Ramos (cell line): ENCODE measurements around the gene C11orf24.
"Not testable (repeated sequence)": the region's sequence is repeated elsewhere in the genome, so short reads cannot be mapped to it uniquely, and the experiment has no call there.

ENCODE experiments used
- in situ Hi-C: fragments of 300-500 bp; cut with MboI; formaldehyde crosslinking; loops from one replicate; pipeline ENCODE4 v1.14.3; 2022; ENCODE audit warnings: low sequenced_read_pairs; ENCODE audit not compliant: unreplicated experiment

The C11orf24 gene

DNA sequence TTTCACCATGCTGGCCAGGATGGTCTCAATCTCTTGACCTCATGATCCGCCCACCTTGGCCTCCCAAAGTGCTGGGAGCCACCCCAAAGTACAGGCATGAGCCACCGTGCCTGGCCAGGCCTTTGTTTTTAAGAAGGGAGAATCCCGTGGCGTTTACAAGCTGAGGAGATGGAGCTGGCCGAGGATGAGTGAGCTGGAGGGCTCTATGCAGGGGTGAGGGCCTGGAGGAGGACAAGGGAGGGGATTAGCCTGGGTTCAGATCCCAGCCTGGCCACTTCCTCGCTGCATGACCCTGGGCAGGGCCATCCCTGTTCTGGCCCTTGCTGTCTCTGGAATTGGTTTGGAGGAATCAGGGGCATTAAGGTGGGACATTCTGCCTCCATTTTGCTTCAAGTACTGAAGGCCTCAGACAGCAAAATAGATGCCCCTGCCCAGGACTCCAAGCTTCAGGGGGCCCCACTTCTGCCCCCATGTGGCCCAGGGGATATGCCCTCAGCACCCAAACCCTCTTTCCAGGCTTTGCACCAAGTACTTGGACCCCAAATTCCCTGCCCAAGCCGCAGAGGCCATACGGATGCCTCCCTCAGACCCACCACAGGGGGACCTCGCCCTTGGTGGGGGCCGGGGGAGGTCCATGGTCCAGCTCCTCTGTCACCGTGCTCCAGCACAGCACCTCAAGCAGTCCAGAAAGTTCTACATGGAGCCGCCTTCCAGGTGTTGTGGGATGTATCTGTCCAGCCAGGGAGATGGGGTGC lies 28.5 kb upstream of the C11orf24 start:
- in situ Hi-C loops, result no loop called here

GRCh38 chr11:68299517-68299879 lies 27.7 kb upstream of the C11orf24 start:
- in situ Hi-C loops, result loop anchor here (5.0 kb wide), 2 partner anchors 42 to 83 kb away; no protein-coding TSS in a partner anchor

GRCh38 chr11:68298659-68299516 lies 27.1 kb upstream of the C11orf24 start:
- in situ Hi-C loops, result loop anchor here (5.0 kb wide), 2 partner anchors 42 to 83 kb away; no protein-coding TSS in a partner anchor

GRCh38 chr11:68297812-68298658 lies 26.3 kb upstream of the C11orf24 start:
- in situ Hi-C loops, result loop anchor here (5.0 kb wide), 2 partner anchors 41 to 84 kb away; no protein-coding TSS in a partner anchor

DNA sequence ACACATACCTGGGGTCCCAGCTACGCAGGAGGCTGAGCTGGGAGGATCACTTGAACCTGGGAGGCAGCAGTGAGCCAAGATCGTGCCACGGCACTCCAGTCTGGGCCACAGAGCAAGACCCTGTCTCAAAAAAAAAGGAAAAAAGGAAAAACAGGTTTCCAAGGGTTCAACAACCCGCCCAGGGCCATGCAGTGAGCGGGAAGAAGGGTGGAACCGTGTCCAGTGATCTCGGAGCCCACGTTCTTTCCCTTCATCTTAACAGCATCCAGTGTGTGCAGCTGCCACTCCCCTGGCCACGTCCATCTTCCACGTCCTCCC lies 25.7 kb upstream of the C11orf24 start:
- in situ Hi-C loops, result loop anchor here (5.0 kb wide), 2 partner anchors 40 to 85 kb away; no protein-coding TSS in a partner anchor

- in situ Hi-C loops, result loop anchor here (5.0 kb wide), 2 partner anchors 40 to 85 kb away; no protein-coding TSS in a partner anchor
Measured at GRCh38 chr11:68297052-68297378, 25.2 kb upstream of the C11orf24 start.

- in situ Hi-C loops, result loop anchor here (5.0 kb wide), 2 partner anchors 39 to 86 kb away; no protein-coding TSS in a partner anchor
Measured at GRCh38 chr11:68296344-68297051, 24.7 kb upstream of the C11orf24 start.

DNA sequence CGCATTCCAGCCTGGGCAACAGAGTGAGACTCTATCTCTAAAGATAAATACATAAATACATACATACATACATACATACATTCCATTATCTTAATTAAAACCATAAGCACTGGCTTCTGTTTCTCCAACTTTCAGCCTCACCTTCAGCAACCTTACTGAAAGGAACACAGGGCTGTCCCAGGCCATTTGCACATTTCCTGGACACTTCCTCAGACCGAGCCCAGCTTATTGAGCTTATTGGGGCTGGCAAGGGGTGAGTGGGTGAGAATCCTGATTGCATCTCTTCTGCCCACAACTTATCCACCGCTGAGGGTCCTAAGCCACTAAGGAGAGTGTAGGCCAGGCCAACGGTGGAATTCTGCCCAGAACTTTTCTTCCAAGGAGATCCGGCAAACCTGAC lies 24.2 kb upstream of the C11orf24 start:
- in situ Hi-C loops, result loop anchor here (5.0 kb wide), 2 partner anchors 39 to 86 kb away; no protein-coding TSS in a partner anchor

- in situ Hi-C loops, result loop anchor here (5.0 kb wide), 2 partner anchors 38 to 87 kb away; no protein-coding TSS in a partner anchor
Measured at GRCh38 chr11:68295271-68295670, 23.5 kb upstream of the C11orf24 start.

DNA sequence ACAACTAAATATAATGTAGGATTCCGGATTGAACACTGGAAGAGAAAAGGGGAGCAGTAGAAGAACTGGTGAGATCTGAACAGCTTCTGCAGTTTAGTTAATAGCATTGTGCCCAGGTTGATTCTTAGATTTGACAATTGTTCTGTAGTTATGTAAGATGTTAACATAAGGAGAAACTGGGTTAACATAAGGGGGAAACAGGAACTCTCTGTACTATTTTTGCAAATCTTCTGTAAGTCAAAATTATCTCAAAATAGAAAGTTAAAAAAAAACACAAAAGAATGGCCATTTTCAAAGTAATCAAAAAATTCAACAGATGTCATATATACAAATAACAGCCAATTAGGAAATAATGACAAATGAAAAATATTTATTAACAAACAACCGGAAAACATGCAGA lies 21.9 kb upstream of the C11orf24 start:
- in situ Hi-C loops, result no loop called here

DNA sequence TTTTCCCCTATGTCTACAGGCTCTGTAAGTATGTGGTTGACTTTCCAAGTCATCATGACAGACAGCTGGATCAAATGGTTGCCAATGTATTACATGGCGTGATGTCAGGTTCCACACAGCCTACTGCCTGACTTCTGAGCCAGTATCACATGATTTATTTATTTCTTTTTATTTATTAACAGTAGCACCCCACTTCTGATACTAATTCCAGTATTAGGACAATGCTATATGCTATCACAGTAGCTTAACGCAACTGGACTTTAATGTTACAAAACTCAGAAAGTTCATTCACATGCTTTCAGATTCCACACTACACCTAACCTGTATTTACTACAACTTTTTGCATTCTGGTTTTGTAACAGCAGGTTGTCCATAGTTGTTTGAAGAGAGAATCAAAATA lies 17.7 kb upstream of the C11orf24 start:
- in situ Hi-C loops, result no loop called here

GRCh38 chr11:68287419-68287818 lies 15.6 kb upstream of the C11orf24 start:
- in situ Hi-C loops, result no loop called here

GRCh38 chr11:68284588-68284987 lies 12.8 kb upstream of the C11orf24 start:
- in situ Hi-C loops, result not testable (repeated sequence)

- in situ Hi-C loops, result no loop called here
Measured at GRCh38 chr11:68282861-68283230, 11.1 kb upstream of the C11orf24 start.

DNA sequence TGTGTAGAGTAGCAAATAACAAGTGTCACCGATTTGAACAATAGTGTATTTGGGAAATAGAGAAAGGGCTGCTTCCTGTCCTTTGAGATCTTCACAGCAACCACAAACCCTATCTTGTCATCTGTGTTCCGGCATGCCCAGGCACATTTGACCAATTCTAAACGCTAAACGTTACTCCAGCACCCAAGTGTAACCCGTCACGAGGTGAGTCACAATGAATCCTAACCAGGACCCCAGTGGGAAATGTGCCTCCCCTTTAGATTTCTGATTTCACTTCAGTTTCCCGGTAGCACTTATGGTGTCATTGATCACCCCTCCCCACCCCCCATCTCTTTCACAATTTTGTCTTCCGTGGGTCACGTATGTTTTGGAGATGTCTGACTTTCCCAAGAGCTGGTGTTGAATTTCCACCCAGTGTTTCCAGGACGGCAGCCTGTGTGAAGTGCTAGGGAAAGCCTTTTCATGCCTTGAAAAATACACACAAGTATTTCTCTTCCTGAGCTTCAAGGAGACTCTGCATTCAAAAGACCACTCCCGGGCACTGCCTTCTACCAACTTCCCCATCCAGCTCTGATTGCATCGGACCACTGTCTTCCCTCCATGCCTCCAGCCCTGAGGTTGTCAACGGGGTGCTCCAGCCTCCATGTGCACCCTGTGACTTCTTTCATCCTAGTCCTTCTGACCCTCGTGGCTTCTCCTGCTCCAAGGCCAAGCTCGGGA lies 10.5 kb upstream of the C11orf24 start:
- in situ Hi-C loops, result no loop called here

- in situ Hi-C loops, result no loop called here
Measured at GRCh38 chr11:68279676-68280075, 7.9 kb upstream of the C11orf24 start.

GRCh38 chr11:68276861-68277260 lies 5.1 kb upstream of the C11orf24 start:
- in situ Hi-C loops, result no loop called here

GRCh38 chr11:68275721-68276507 lies 4.1 kb upstream of the C11orf24 start:
- in situ Hi-C loops, result no loop called here
